ES-I3 (cell line): Measurements from ENCODE around the gene FBLN2.

Source experiments
- H3K36me3 ChIP-seq: 2 replicates; pipeline ENCODE4 v1.6.1; 2013; ENCODE audit warnings: mild to moderate bottlenecking, low read length, control low read depth, moderate library complexity; ENCODE audit not compliant: insufficient read depth
- H3K4me1 ChIP-seq: 2 replicates; pipeline ENCODE4 v1.6.1; 2013; ENCODE audit warnings: mild to moderate bottlenecking, control low read depth, low read length; ENCODE audit not compliant: insufficient read depth
- H3K9ac ChIP-seq: 2 replicates; pipeline ENCODE4 v1.6.1; 2013; ENCODE audit warnings: low read depth, mild to moderate bottlenecking, low read length, moderate library complexity
- H3K9me3 ChIP-seq: 2 replicates; pipeline ENCODE4 v1.6.1; 2013; ENCODE audit warnings: mild to moderate bottlenecking, low read length, moderate library complexity; ENCODE audit not compliant: control insufficient read depth, insufficient read depth

The FBLN2 gene

DNA sequence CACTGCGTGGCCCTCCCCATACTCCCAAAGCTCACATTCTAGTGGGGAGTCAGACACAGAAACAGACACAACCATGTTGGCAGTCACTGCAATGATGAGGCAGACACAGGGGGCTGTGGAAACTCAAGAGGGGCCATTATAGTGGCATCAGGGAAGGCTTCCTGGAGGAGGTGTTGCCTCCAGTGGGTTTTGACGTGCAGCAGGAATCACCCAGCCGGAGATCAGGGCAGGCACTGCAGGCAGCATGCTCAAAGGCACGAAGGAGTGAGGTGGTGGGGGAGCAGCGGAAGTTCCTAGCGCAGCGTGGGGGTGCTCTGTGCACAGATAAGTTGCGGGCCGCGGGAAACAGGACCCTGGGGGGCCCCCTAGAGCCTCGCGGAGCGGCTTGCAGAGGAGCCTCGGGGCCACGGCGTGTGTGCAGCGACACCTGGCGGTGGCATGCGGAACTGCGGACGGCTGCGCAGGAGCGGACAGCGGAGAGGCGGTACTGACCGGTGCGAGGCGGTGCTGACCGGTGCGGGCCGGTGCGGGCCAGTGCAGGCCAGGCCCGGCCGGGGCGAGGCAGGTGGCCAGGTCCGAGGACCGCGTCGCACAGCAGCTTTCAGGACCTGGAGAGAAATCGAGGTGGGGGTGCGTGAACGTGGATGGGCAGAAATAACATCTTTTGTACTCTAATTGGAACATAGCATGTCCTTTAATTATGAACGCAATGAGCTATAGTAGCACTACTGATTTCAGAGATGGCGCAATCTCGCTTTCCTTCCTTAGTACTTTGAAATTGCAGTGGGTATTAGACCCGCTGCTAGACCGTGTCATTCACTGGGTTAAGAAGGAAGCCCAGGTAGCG is 101.5 kb downstream of the FBLN2 start:
- Histone ChIP-seq H3K4me1 (peaks cover 3% of the 10 kb centered on the region; the same call in 1 of the 2 replicates), H3K9me3 (no peaks in the 10 kb centered on the region), H3K36me3 (no peaks in the 10 kb centered on the region), H3K9ac (no peak overlapping the region; the same call in 1 of the 2 replicates)

DNA sequence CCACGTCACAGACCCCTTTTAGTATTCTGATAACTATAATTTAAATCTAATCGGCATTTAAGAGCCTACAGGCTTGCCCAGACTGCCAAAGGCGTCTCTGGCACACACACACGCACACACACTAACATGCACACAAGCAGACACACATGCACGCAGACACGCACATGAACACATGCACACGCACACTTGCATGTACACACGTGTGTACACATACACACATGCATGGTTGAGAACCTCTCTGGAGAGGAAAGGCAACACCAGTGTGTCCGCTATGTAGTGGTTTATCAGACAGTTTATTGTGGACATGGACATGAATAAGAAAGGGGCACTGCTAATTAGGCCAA is 102.1 kb downstream of the FBLN2 start:
- Histone ChIP-seq H3K9me3 (no peaks in the 10 kb centered on the region), H3K36me3 (no peaks in the 10 kb centered on the region), H3K4me1 (peaks cover 3% of the 10 kb centered on the region; the same call in 1 of the 2 replicates), H3K9ac (no peak overlapping the region)

DNA sequence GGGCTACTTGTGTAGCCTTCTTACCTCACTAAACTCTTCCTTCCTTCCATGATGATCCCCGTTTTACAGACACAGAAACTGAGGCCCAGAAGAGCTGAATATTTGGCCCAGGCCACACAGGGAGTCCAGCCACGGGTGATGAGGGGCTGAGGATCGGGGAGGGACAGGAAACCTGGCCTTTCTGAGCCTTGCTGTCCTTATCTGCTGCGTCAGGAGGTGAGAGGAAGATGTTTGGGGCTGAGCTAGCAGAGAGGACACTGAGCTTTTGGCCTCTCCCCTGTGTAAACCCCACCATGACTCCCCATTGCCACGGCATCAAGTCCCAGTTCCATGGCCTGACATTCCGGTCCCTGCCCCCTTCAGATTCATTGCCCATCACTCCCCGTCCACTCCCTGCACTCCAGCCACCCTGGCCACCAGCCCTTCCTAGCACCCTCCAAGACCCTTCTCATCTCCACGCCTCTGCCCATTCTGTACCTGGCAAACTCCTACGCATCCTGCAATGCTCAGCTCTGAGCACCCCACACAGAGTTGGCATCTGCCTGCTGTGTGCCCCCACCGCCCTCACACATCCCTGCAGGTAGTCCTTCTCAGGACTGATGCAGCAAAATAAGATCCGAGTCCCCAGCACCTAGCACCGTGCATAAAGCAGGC is 103.0 kb downstream of the FBLN2 start:
- Histone ChIP-seq H3K9me3 (no peaks in the 10 kb centered on the region), H3K9ac (no peak overlapping the region), H3K4me1 (peaks cover 3% of the 10 kb centered on the region; the same call in 1 of the 2 replicates), H3K36me3 (no peaks in the 10 kb centered on the region)

DNA sequence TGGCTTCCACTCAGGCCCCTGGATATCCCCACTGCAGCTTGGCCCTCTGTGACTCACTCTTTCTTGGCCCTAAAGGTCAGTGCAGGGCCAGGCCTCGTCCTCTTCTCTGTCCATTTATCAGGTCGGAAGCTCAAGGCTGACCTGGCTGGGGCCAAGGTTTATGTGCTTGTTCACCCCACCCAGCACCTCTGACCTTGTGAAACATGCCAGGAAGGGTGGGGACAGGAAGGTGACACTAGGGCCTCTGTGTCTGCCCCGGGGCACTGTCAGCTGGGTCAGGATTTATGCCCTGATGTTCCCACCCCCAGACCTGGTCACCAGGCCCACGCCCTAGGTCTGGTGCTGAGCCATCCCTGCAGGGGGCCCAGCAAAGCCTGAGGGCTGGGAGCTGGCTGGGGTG is 103.8 kb downstream of the FBLN2 start:
- H3K9me3 ChIP-seq: no peaks in the 10 kb centered on the region
- peaks cover 3% of the 10 kb centered on the region; the same call in 1 of the 2 replicates for H3K4me1 ChIP-seq
- H3K9ac ChIP-seq: no peak overlapping the region
- no peaks in the 10 kb centered on the region for H3K36me3 ChIP-seq

DNA sequence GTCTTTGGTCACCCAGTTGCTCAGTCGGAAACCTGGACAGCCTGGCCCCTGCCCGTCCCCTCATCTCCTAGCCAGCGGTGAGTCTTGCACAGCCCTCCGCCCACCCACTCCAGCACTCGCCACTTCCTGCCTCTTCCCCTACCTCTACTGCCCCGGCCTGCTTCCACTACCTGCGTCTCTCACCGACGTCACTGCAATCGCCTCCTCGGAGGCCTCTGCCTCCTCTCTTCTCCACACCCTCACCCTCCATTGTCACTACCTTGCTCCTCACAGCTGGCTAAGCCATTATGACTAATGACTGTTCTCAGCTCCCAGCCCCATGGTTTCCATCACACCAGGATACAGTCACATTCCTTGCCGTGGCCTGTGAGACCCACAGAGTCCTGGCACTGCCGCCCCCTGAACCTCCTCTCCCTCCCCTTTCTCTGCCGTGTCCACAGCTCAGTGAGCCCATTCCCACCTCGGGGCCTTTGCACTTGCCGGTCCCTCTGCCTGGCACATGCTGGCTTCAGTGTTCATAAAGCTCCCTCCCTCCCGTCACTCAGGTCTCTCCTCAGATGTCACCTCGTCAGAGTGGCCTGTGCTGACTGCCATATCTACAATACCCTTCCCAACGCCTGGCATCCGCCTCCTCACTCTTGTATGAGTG is 104.8 kb downstream of the FBLN2 start:
- Histone ChIP-seq H3K4me1 (peaks cover 3% of the 10 kb centered on the region; the same call in 1 of the 2 replicates), H3K9me3 (no peaks in the 10 kb centered on the region), H3K9ac (no peak overlapping the region), H3K36me3 (no peaks in the 10 kb centered on the region)

GRCh38 chr3:13654330-13655060 is 105.6 kb downstream of the FBLN2 start:
- Histone ChIP-seq H3K4me1 (peaks cover 3% of the 10 kb centered on the region; the same call in 1 of the 2 replicates), H3K9me3 (no peaks in the 10 kb centered on the region), H3K9ac (no peak overlapping the region)

GRCh38 chr3:13655061-13655913 is 106.4 kb downstream of the FBLN2 start:
- peaks cover 3% of the 10 kb centered on the region; the same call in 1 of the 2 replicates for H3K4me1 ChIP-seq
- no peak overlapping the region; the same call in 1 of the 2 replicates for H3K9ac ChIP-seq
- no peaks in the 10 kb centered on the region for H3K9me3 ChIP-seq

More at GRCh38 chr3:13654330-13655060, 105.6 kb downstream of the FBLN2 start:
- H3K36me3 ChIP-seq: no peaks in the 10 kb centered on the region

DNA sequence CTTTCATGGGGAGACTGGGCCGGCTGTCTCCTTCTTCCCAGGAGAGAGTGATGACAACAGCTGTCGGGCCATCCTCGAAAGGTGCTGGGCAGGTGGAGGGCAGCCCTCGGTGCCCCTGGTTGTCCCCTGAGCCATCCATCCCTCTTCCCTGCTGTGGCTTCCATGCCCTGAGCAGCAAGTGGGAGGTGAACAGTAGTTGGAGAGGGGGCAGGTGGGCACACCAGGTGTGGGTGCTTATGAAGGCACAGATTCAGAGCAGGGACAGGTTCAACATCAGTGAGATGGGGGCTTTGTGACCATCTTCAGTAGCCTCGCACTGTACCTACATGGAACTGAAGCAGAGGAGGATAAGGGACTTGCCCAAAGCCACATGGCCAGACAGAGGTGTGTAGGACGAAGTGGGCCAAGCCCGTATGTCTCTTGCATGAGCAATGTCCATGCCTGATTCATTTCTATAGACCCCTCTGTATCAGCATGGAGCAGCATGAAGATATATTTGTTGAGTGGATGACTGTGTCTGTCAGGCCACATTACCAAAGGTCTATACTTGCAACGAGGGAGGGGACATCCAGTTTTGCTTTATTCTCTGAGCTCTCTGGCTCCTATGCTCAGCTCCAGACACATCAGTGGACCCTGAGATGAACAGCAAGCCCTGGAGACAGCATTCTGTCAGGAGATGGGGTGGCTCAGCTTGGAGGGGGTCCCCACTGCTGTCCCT is 107.8 kb downstream of the FBLN2 start:
- Histone ChIP-seq H3K9ac (no peak overlapping the region), H3K9me3 (no peaks in the 10 kb centered on the region), H3K36me3 (no peaks in the 10 kb centered on the region), H3K4me1 (peaks cover 7% of the 10 kb centered on the region; the same call in 1 of the 2 replicates)

More at GRCh38 chr3:13655061-13655913, 106.4 kb downstream of the FBLN2 start:
- H3K36me3 ChIP-seq: no peaks in the 10 kb centered on the region

DNA sequence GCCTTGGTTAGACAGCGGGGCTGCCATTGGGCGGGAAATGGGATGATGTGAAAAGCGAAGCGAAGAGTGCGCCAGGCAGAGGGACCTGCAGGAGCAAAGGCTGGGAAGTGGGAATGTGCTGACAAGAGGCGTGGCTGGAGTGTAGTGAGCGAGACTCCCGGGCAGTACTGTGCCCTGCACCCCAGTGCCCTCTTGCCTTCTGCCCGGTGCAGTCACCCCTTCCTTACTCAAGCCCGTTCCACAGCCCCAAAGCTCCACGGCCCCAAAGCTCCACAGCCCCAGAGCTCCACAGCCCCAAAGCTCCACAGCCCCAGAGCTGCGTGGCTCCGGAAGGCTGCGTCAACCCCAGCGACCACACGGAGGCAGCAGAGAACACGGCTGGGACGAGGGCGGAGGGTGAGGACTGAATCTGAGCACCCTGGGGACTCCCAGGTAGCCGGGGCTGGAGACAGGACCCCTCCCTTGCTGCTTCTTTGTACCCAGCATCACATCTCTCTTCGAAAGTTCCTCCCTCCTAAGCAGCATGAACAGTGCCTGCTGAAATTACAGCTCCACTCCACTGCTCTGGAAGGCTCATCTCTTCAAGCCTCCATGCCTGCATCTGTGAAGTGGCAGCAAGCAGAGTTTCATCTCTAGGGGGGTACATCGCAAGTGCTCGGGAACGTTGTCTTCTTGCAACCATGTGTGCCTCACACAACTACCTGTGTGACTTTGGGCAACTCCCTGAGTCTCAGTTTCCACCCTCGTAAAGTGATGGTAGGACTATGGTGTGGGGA is 108.9 kb downstream of the FBLN2 start:
- Histone ChIP-seq H3K9me3 (no peaks in the 10 kb centered on the region), H3K9ac (0 out of 2 replicates have a peak overlapping the region, but pooled peaks have one; percentile 11), H3K36me3 (no peaks in the 10 kb centered on the region), H3K4me1 (peaks cover 7% of the 10 kb centered on the region; the same call in 1 of the 2 replicates)

GRCh38 chr3:13658681-13659080 is 109.8 kb downstream of the FBLN2 start:
- H3K36me3 ChIP-seq: no peaks in the 10 kb centered on the region
- H3K4me1 ChIP-seq: peaks cover 7% of the 10 kb centered on the region; the same call in 1 of the 2 replicates
- no peak overlapping the region for H3K9ac ChIP-seq
- no peaks in the 10 kb centered on the region for H3K9me3 ChIP-seq

DNA sequence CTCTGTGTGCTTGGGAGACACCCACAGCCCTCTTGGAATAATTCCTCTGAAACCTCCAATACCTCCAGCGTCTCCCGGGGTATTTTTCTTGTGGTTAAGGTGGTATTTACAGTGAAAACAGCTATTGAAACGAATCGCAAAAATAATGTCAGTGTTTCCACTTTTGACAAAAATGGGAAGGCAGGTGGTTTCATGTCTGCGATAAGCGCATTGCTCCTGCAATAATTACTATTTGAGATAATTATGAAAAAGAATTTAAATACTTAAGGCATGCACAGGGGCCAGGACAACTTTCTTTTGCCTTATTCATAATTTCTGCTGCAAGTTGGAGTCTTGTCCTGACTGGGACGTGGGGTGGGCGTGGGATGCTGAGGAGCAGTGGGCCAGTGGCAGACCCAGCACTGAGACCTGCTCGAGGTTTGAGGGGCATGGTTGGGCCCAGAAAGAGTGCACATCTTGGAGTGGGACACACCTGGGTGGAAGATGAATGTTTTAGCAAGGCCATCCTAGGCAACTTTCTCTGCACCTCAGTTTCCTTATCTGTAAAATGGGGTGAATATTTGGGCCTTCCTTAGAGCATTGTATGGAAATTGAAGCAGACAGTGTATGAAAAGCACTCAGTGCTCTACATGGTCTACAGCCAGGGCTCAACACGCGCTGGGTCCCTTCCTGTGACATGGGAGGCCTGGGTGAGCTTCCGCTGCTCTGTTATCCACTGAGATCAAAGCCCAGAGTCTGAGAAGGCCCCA is 110.5 kb downstream of the FBLN2 start:
- Histone ChIP-seq H3K4me1 (peaks cover 7% of the 10 kb centered on the region; the same call in 1 of the 2 replicates), H3K36me3 (no peaks in the 10 kb centered on the region), H3K9me3 (no peaks in the 10 kb centered on the region), H3K9ac (no peak overlapping the region)
